Astrocyte of the spinal cord (primary cell): ENCODE data around the gene CAV3.

Experiments
- DNase-seq: peaks from one replicate; pipeline ENCODE4 v3.0.0; 2011; ENCODE audit warnings: low read depth, low spot score
- H3K4me3 ChIP-seq: 2 replicates; pipeline ENCODE4 v1.5.1; 2011; ENCODE audit warnings: low read depth, mild to moderate bottlenecking, low read length, moderate library complexity
- in situ Hi-C: cut with HindIII; loops from 2 replicates; pipeline ENCODE4 v1.10.0; 2017; ENCODE audit warnings: low sequenced_read_pairs
- TF ChIP-seq, protein P1 (sequence below): IDR thresholded peaks from 2 replicates; pipeline ENCODE4 v1.5.1; 2012; ENCODE audit warnings: low read depth, mild to moderate bottlenecking, low read length, inconsistent platforms

The CAV3 gene

DNA sequence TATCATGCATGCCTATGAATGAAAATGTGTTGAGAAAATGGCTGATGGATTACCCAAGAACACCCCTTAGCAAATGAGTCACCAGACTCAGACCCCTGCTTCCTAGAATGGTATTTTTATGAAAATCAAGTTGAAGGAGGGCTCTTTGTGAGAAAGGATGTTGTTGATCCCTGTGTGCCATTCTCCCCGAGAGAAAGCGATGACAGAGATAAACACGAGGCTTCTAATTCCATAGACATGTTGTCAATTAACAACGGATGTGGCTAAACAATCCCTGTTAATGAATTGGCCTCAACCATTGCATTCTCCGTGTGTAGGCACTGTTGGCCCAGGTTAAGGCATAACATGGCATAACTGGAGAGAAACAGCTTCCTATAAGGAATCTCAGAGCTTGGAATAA, 41.6 kb downstream of the CAV3 start:
- in situ Hi-C loops, result no loop called here

DNA sequence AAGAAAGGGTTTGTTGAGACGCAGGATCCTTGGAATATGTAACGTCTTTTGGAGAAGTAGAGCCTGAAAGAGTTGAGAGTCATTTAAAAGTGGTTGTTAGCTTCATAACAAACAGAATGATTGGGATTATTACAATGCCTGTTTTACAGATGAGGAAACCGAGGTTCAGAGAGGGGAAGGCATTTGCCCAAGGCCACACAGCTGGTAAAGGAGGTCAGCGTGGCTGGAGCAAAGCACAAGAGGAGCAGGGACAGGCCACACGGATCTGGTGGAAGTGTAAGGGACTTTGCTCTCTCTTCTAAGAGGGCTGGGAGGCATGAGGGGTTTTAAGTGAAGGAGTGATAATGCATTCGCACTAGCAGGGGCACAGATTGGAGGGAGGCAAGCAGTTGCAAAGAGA, 42.0 kb downstream of the CAV3 start:
- no peak for DNase-seq
- H3K4me3 ChIP-seq, result no peak overlapping the region
- TF ChIP-seq, protein P1, sequence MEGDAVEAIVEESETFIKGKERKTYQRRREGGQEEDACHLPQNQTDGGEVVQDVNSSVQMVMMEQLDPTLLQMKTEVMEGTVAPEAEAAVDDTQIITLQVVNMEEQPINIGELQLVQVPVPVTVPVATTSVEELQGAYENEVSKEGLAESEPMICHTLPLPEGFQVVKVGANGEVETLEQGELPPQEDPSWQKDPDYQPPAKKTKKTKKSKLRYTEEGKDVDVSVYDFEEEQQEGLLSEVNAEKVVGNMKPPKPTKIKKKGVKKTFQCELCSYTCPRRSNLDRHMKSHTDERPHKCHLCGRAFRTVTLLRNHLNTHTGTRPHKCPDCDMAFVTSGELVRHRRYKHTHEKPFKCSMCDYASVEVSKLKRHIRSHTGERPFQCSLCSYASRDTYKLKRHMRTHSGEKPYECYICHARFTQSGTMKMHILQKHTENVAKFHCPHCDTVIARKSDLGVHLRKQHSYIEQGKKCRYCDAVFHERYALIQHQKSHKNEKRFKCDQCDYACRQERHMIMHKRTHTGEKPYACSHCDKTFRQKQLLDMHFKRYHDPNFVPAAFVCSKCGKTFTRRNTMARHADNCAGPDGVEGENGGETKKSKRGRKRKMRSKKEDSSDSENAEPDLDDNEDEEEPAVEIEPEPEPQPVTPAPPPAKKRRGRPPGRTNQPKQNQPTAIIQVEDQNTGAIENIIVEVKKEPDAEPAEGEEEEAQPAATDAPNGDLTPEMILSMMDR, result no peak
- in situ Hi-C loops, result no loop called here

More for the DNA sequence above, 41.6 kb downstream of the CAV3 start:
- no peak overlapping the region for H3K4me3 ChIP-seq
- DNase-seq, result no peak
- TF ChIP-seq, protein P1, result no peak

DNA sequence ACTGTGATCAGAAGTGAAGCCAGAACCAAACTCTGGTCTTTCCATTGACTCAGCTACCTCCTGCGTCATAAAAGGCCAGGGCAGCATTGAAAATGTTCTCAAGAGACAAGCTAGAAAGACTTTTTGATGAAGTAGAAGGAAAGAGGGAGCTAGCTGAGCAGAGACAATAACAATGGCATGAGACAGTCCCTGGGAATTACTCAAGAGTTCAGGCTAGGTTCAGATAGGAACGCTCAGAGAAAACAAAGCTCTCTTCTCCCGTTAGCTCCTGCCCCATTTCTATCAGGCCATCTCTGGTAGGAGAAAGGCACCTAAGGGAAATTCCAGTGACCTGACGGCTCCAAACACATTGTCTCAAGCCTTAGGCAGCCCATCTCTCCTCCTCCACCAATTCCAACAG, 42.8 kb downstream of the CAV3 start:
- peak; percentile 89 for DNase-seq
- in situ Hi-C loops, result no loop called here
- TF ChIP-seq, protein P1, result no peak
- no peak overlapping the region for H3K4me3 ChIP-seq

DNA sequence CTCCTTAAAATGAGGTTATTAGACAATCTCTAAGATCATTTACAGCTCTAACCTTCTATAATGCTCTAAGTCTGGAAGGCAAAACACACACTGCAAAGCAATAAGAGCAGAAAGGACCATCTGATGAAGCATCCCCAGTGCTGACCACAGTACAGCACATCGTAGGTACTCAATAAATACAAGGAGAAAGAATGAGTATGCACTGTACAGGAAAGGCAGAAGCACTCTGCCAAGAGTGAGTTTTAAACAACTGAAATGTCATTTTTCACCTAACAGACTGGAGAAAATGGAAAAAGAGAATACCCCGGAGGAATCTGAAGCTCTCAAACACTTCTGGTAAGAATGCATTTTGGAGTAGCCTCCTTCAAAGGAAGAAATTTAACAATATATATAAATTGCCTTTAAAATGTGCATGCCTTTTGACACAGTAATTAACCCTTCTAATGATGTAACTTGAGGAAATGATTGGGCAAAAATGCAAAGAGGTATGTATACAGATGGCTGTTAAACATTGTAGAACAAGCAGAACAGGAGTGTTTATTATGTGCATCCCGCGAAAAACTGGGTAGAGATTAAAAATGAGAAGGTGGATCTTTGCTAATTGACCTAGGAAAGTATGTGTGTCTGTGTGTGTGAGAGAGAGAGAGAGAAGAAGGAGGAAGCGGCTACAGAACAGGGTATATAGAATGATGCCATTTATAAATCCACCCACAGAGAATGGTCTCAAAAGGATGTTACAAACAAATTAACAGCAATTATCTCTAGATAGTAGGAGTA, 43.8 kb downstream of the CAV3 start:
- in situ Hi-C loops, result no loop called here
- no peak overlapping the region for H3K4me3 ChIP-seq
- DNase-seq, result no peak
- TF ChIP-seq, protein P1, result no peak

DNA sequence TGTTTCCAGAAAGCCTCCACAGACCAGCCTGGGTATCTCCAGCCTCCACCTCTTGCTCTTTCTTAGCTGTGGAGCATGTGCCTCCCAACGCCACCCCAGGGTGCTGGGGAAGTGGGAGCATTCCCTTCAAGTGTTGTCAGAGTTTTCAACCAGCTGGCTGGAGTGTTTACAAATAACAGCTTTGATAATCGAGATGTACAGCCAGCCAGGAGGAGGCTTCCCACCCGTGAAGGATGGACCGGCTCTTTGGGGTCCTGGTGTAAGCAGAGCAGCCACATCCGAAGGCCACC, 44.3 kb downstream of the CAV3 start:
- no peak for DNase-seq
- TF ChIP-seq, protein P1, result no peak
- no peak overlapping the region for H3K4me3 ChIP-seq
- in situ Hi-C loops, result no loop called here

DNA sequence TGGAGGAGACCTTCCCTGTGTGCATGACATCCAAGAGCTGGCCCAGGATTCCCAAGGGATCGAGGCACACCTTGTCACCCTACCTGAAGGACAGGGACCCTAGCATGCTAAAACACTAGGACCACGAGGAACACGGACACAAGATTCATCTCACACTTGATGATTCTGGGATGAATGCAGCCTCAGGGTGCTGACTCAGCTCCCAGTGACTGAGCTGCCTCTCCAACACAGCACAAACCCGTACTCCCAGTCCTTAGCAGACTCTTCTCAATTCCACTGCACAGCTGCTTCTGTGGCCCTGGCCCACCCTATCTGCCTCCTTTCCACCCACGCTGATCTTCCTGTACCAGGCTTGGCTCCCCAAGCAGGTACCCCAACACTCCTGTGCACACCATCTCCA, 44.9 kb downstream of the CAV3 start:
- no peak for DNase-seq
- in situ Hi-C loops, result no loop called here
- TF ChIP-seq, protein P1, result no peak
- H3K4me3 ChIP-seq, result no peak overlapping the region
